GM12875 (cell line): ENCODE data around the gene CDH4.

ENCODE experiments used
- H3K4me3 ChIP-seq: one replicate; pipeline ENCODE4 v1.5.1; 2011; ENCODE audit warnings: low read depth, low read length, control low read depth
- CTCF ChIP-seq: IDR thresholded peaks from 2 replicates; pipeline ENCODE4 v1.5.1; 2011; ENCODE audit warnings: low read depth, mild to moderate bottlenecking, control low read depth, inconsistent platforms, low read length, moderate library complexity, borderline replicate concordance; ENCODE audit not compliant: insufficient read depth

Gene CDH4

DNA sequence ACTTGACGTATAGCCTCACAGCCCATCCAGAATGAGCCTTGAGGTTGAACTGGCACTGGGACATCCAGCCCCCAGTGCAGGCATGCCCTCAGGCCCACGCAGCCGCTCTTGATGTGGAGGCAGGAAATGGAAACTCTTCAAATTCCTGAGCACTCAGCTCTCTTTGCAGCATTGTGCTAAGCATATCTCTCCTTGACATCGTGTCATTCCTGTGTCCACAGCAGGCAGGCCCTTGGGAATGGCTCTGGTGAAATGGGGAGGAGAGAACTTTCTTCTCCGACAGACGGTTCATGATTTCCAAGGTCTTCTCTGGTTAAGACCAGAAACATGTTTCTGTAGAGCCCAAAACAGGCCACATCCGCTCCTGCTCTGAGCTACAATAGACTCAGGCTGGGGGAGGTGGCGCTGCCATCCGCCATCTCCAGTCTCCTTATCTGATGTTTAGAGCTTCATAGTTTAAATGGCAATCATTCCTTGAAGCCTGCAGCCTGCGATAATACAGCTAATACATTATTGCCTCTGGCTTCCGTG, 248.8 kb downstream of the CDH4 start:
- no peak for TF ChIP-seq CTCF
- no peak overlapping the region for H3K4me3 ChIP-seq

DNA sequence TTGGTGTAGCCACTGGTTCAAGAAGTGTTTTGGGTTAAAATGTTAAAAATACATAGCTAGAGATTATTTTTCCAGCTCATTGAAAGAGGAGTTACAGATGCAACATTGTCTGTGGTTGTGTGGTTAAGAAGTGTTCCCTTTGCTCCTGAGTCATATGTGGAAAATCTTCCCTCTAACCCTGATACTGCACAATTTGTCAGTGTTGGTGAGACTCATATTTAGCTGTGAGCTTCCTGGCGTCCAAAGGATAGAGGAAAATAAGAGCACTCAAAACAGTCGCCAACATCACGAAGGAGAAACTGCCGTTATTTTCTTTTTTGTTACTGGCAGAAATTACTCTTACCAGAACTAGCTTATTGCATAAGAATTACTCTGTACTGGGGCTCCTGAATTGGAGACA, 250.4 kb downstream of the CDH4 start:
- no peak for TF ChIP-seq CTCF
- H3K4me3 ChIP-seq = no peak overlapping the region

DNA sequence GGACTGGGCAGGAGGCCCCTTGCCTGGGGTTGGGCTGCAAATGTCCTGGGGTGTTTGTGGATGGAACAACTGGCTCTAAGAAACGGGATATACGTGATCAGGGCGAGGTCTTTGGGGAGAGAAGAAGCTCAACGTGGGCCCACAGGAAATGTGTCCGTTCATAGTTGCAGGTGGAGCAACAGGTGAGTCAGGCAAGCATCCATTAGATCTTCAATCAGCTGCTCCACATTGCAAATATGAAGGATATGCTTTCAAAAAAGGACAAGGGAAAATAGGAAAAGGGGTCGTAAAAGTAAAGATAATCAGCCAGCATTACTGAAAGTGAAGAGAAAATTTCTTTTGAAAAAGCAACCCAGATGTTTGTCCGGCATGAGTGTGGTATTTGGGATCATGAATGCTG, 251.0 kb downstream of the CDH4 start:
- no peak for TF ChIP-seq CTCF
- H3K4me3 ChIP-seq = no peak overlapping the region

GRCh38 chr20:61505508-61505907, 253.4 kb downstream of the CDH4 start:
- no peak overlapping the region for H3K4me3 ChIP-seq
- TF ChIP-seq CTCF = no peak

DNA sequence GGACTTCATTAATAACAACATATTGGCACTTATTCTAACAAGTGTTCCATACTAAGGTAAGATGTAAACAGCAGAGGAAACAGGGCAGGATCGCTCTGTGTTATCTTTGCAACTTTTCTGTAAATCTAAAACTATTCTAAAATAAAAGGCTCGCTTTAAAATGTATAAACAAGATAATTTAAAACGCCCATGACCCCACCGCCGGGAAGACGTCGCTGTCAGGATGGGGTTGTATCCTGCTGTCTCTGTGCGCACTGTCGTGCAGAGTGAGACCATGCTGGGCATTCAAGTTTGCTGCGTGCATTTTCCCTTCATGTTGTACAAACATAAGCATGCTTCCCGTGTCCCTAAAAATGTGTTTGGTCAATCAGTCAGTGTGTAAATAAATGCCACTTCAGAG, 255.7 kb downstream of the CDH4 start:
- TF ChIP-seq CTCF = no peak
- no peak overlapping the region for H3K4me3 ChIP-seq

DNA sequence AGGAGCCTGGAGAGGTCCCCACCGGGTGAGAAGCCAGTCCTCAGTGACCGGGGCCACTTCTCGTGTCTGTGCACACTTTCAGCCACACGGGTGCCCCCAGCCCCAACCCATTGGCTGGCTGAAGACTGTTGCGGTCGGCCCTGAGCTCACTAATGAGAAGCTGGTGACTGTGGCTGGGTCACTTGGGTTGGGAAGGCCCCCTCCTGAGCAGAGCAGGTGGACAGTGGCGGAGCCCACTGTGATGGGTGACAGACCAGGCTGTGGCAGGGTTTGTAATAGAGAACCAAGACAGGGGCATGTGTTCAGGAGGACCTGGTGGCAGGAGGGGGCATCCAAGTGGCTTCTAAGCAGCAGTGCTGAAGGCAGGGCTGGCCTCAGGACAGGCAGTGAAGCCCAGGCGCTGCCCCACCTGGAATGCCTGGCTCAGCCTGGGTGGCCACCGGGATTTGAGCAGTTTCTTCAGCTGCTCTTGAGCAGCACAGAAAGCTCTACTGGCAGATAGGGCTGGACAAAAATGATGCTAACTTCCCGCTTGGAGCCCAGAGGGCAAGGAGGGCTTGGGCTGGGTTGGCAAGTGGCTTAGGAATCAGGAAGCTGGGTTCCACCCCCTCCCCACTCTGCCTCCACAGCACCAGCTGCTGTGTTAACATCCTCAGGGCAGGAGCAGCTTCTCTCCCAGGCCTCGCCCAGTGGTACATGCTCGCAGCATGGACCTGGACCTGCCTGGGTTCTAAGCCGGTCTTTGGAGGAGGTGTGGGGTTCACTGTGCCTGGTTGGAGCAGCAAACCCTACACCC, 256.4 kb downstream of the CDH4 start:
- TF ChIP-seq CTCF = no peak
- no peak overlapping the region for H3K4me3 ChIP-seq

- TF ChIP-seq CTCF = no peak
- no peak overlapping the region for H3K4me3 ChIP-seq
These were observed 258.8 kb downstream of the CDH4 start for GRCh38 chr20:61510778-61511330.
